HCT116 (cell line): ENCODE results near the gene EPS8. TPM values are rescaled to one million over a fixed set of nuclear protein-coding genes. Genes with fewer than 3 reads are reported as not detected.
A peak's percentile ranks its signal among the peaks of the same experiment; 100 is the strongest.

Source experiments
- ATAC-seq: fragments of 200-7000 bp; cut with Tn5 transposase; 2 replicates; pipeline ENCODE4 v1.9.1; 2020; ENCODE audit warnings: mild to moderate bottlenecking, moderate library complexity
- BruUV-seq: library from RNA; stranded (reverse); fragments of 400-500 nt; replicated peaks from 2 replicates; lab custom pipeline; 2021; lab: Mats Ljungman, UMichigan
- CTCF ChIA-PET: fragments of 300-600 bp; sonication (Branson Sonifier 250); formaldehyde crosslinking; loops from one replicate; lab custom pipeline; 2021; ENCODE audit warnings: antibody characterized with exemption; lab: Charles Lee
- POLR2A ChIA-PET: fragments of 300-600, 350-600 bp; sonication (Branson Sonifier 250); formaldehyde crosslinking; loops from one replicate; lab custom pipeline; 2021; ENCODE audit warnings: antibody characterized with exemption; lab: Charles Lee
- RAD21 ChIA-PET, 2 experiments: fragments of 300-600 bp; sonication (Branson Sonifier 250); formaldehyde crosslinking; loops; one replicate each; lab custom pipeline; 2023; ENCODE audit warnings: low total read pairs in 2 of 2; ENCODE audit not compliant: uncharacterized antibody in 2 of 2, unreplicated experiment in 2 of 2, low non-redundant PET in 1 of 2; lab: Charles Lee
- DNase-seq: peaks from one replicate; pipeline ENCODE4 v3.0.0-alpha.2; 2010; ENCODE audit warnings: low read depth, low spot score
- H2AFZ ChIP-seq: fragments of 200-600 bp; shearing (Covaris generic), sonication (generic); 2 replicates; pipeline ENCODE4 v1.6.1; 2017; ENCODE audit warnings: low read depth, mixed run types, mixed read lengths, antibody characterized with exemption, low read length; ENCODE audit not compliant: poor library complexity, severe bottlenecking
- H3K27ac ChIP-seq: 2 replicates; pipeline ENCODE4 v1.5.1; 2012; ENCODE audit warnings: low read depth, low read length
- H3K27me3 ChIP-seq: fragments of 200-600 bp; sonication (generic); 2 replicates; pipeline ENCODE4 v1.6.1; 2016; ENCODE audit warnings: mixed run types, low read length, mixed read lengths; ENCODE audit not compliant: insufficient read depth
- H3K36me3 ChIP-seq, 2 experiments: fragments of 200-500 bp in 1 of 2; fragments of 200-600 bp in 1 of 2; sonication (Bioruptor generic) in 1 of 2; sonication (generic) in 1 of 2; 2 replicates each; pipeline versions ENCODE4 v1.5.1 to v1.6.1; 2014 to 2016; ENCODE audit warnings: low read length in 2 of 2, inconsistent platforms in 1 of 2, mixed read lengths in 1 of 2, mixed run types in 1 of 2; ENCODE audit not compliant: insufficient read depth in 2 of 2, control insufficient read depth in 1 of 2
- H3K4me1 ChIP-seq, 2 experiments: fragments of 200-600 bp in 1 of 2; sonication (generic) in 1 of 2; 2 replicates each; pipeline versions ENCODE4 v1.5.1 to v1.6.1; 2012 to 2017; ENCODE audit warnings: low read length in 2 of 2, inconsistent platforms in 1 of 2, mild to moderate bottlenecking in 1 of 2, mixed read lengths in 1 of 2, mixed run types in 1 of 2, moderate library complexity in 1 of 2; ENCODE audit not compliant: insufficient read depth in 2 of 2, control insufficient read depth in 1 of 2
- H3K4me2 ChIP-seq: fragments of 200-600 bp; sonication (generic); 2 replicates; pipeline ENCODE4 v1.6.1; 2017; ENCODE audit warnings: mixed run types, low read length, mixed read lengths
- H3K4me3 ChIP-seq, 2 experiments: fragments of 200-600 bp in 1 of 2; sonication (generic) in 1 of 2; replicated peaks in 1 of 2; 2 replicates each; pipeline ENCODE4 v1.5.1; 2011 to 2016; ENCODE audit warnings: low read length in 2 of 2, control low read depth in 1 of 2, low read depth in 1 of 2, mild to moderate bottlenecking in 1 of 2, mixed read lengths in 1 of 2, mixed run types in 1 of 2
- H3K79me2 ChIP-seq: fragments of 200-600 bp; sonication (generic); 2 replicates; pipeline ENCODE4 v1.6.1; 2017; ENCODE audit warnings: mild to moderate bottlenecking, mixed run types, low read length, moderate library complexity, mixed read lengths; ENCODE audit not compliant: insufficient read depth
- H3K9ac ChIP-seq: fragments of 200-600 bp; sonication (generic); 2 replicates; pipeline ENCODE4 v1.6.1; 2016; ENCODE audit warnings: low read length, mixed read lengths
- H3K9me2 ChIP-seq: fragments of 200-600 bp; sonication (generic), shearing (Covaris generic); 2 replicates; pipeline ENCODE4 v1.6.1; 2017; ENCODE audit warnings: mixed run types, mild to moderate bottlenecking, moderate library complexity; ENCODE audit not compliant: insufficient read depth
- H3K9me3 ChIP-seq, 2 experiments: fragments of 200-500 bp in 1 of 2; fragments of 200-600 bp in 1 of 2; sonication (Bioruptor generic) in 1 of 2; sonication (generic) in 1 of 2; 2 replicates each; pipeline ENCODE4 v1.6.1; 2014 to 2017; ENCODE audit warnings: low read length in 2 of 2, mixed read lengths in 2 of 2, inconsistent platforms in 1 of 2, low read depth in 1 of 2, mild to moderate bottlenecking in 1 of 2, mixed run types in 1 of 2, moderate library complexity in 1 of 2; ENCODE audit not compliant: control insufficient read depth in 1 of 2, insufficient read depth in 1 of 2
- H4K20me1 ChIP-seq: fragments of 200-600 bp; sonication (generic), shearing (Covaris generic); 2 replicates; pipeline ENCODE4 v1.6.1; 2017; ENCODE audit warnings: mixed run types, mild to moderate bottlenecking, moderate library complexity; ENCODE audit not compliant: insufficient read depth
- CBX3 ChIP-seq: IDR thresholded peaks from 2 replicates; pipeline ENCODE4 v1.6.1; 2012; ENCODE audit warnings: low read depth
- CEBPB ChIP-seq: IDR thresholded peaks from 2 replicates; pipeline ENCODE4 v1.6.1; 2012; ENCODE audit warnings: low read depth
- CTCF ChIP-seq, 3 experiments: fragments of 200-600 bp in 1 of 3; sonication (generic) in 1 of 3; IDR thresholded peaks in 2 of 3; conservative IDR thresholded peaks in 1 of 3; 2 replicates each; pipeline ENCODE4 v1.5.1; 2012 to 2017; ENCODE audit warnings: low read depth in 2 of 3, low read length in 2 of 3, antibody characterized with exemption in 1 of 3, borderline replicate concordance in 1 of 3, control low read depth in 1 of 3, mild to moderate bottlenecking in 1 of 3, mixed read lengths in 1 of 3, mixed run types in 1 of 3, moderate library complexity in 1 of 3; ENCODE audit not compliant: insufficient read depth in 1 of 3
- EGR1 ChIP-seq: IDR thresholded peaks from 2 replicates; pipeline ENCODE4 v1.6.1; 2012; ENCODE audit warnings: low read depth
- ELF1 ChIP-seq: IDR thresholded peaks from 2 replicates; pipeline ENCODE4 v1.6.1; 2012; ENCODE audit warnings: low read depth, borderline replicate concordance
- EZH2 ChIP-seq: fragments of 200-600 bp; sonication (generic); IDR thresholded peaks from 2 replicates; pipeline ENCODE4 v1.6.1; 2017; ENCODE audit warnings: antibody characterized with exemption, mixed run types
- JUND ChIP-seq: IDR thresholded peaks from 2 replicates; pipeline ENCODE4 v1.6.1; 2012
- MAX ChIP-seq: IDR thresholded peaks from 2 replicates; pipeline ENCODE4 v1.6.1; 2012
- POLR2AphosphoS5 ChIP-seq: IDR thresholded peaks from 2 replicates; pipeline ENCODE4 v1.6.1; 2011; ENCODE audit warnings: mild to moderate bottlenecking, low read depth, low read length, moderate library complexity
- RAD21 ChIP-seq: IDR thresholded peaks from 2 replicates; pipeline ENCODE4 v1.6.1; 2012; ENCODE audit warnings: low read depth, mild to moderate bottlenecking
- REST ChIP-seq: IDR thresholded peaks from 2 replicates; pipeline ENCODE4 v1.6.1; 2012; ENCODE audit warnings: low read depth
- SRF ChIP-seq: IDR thresholded peaks from 2 replicates; pipeline ENCODE4 v1.6.1; 2012; ENCODE audit warnings: low read depth
- TCF7L2 ChIP-seq: IDR thresholded peaks from 2 replicates; pipeline ENCODE4 v1.7.0; 2011; ENCODE audit warnings: borderline replicate concordance, inconsistent platforms; ENCODE audit not compliant: insufficient read depth, insufficient read length; ENCODE audit errors: extremely low read depth
- YY1 ChIP-seq: IDR thresholded peaks from 2 replicates; pipeline ENCODE4 v1.6.1; 2011; ENCODE audit warnings: low read length, low read depth, moderate library complexity, mild to moderate bottlenecking; ENCODE audit not compliant: insufficient replicate concordance; ENCODE audit errors: extremely low read depth
- ZFX ChIP-seq: fragments of 450-650 bp; IDR thresholded peaks from 2 replicates; pipeline ENCODE4 v1.6.1; 2017
- ZNF274 ChIP-seq: fragments of 200-500 bp; sonication (Bioruptor generic); IDR thresholded peaks from 2 replicates; pipeline ENCODE4 v1.6.1; 2014; ENCODE audit warnings: mild to moderate bottlenecking, low read depth, low read length, inconsistent platforms
- intact Hi-C: fragments of 100-400 bp; cut with micrococcal nuclease; formaldehyde crosslinking; loops from 2 replicates; pipeline ENCODE4 v1.10.0; 2022
- total RNA-seq: library from RNA; stranded (reverse); gene quantifications from one replicate; pipeline ENCODE4 v1.2.1, GENCODE V29; 2021; ENCODE audit not compliant: unreplicated experiment

Gene EPS8
- total RNA-seq, 1 experiment from 2014 or later = 49.9 TPM

GRCh38 chr12:15633201-15633600 is 156.0 kb downstream of the EPS8 start:
- TF ChIP-seq EZH2 (no peak), REST (no peak)
- CTCF ChIA-PET = interaction anchor here (1.4 kb wide), 1 partner anchor 48 kb away, joined by 3 read pairs; no protein-coding TSS in a partner anchor
- Histone ChIP-seq H3K9me3 (no peaks in the 10 kb centered on the region), H3K4me2 (peak overlapping the region; percentile 50; the same call in 1 of the 2 replicates), H3K27me3 (no peaks in the 10 kb centered on the region), H2AFZ (no peak overlapping the region), H3K4me1 (peaks cover 85 to 86% of the 10 kb centered on the region in 2 experiments), H3K9ac (no peak overlapping the region), H3K9me2 (no peaks in the 10 kb centered on the region), H3K79me2 (no peaks in the 10 kb centered on the region; the same call in 1 of the 2 replicates), H3K27ac (peak overlapping the region; percentile 47; the same call in 1 of the 2 replicates), H4K20me1 (no peaks in the 10 kb centered on the region), H3K36me3 (no peaks in the 10 kb centered on the region), H3K4me3 (no peak overlapping the region)
- BruUV-seq = no TSS peak
- POLR2A ChIA-PET = no interaction called here
- RAD21 ChIA-PET = no interaction called here
- ATAC-seq (no peak), DNase-seq (no peak)
- intact Hi-C loops = no loop called here

GRCh38 chr12:15632708-15633107 is 156.5 kb downstream of the EPS8 start:
- intact Hi-C loops = no loop called here
- no TSS peak for BruUV-seq
- Histone ChIP-seq H3K9me2 (no peaks in the 10 kb centered on the region), H3K4me1 (peaks cover 85 to 88% of the 10 kb centered on the region in 2 experiments), H4K20me1 (no peaks in the 10 kb centered on the region), H3K79me2 (no peaks in the 10 kb centered on the region; the same call in 1 of the 2 replicates), H3K4me2 (peak overlapping the region; percentile 50), H2AFZ (no peak overlapping the region), H3K27me3 (no peaks in the 10 kb centered on the region), H3K36me3 (no peaks in the 10 kb centered on the region), H3K27ac (peak overlapping the region; percentile 47), H3K4me3 (no peak overlapping the region), H3K9me3 (no peaks in the 10 kb centered on the region), H3K9ac (peak overlapping the region; percentile 27)
- DNase-seq (peak; percentile 33), ATAC-seq (0 out of 2 replicates have a peak, but pooled peaks have one; percentile 21)
- POLR2A ChIA-PET = no interaction called here
- CTCF ChIA-PET = interaction anchor here (1.4 kb wide), 1 partner anchor 48 kb away, joined by 3 read pairs; no protein-coding TSS in a partner anchor
- RAD21 ChIA-PET = no interaction called here
- TF ChIP-seq POLR2AphosphoS5 = no peak
- peak; percentile 23; the same call in 1 of the 2 replicates for TF ChIP-seq CBX3
- no peak for TF ChIP-seq YY1
- TF ChIP-seq RAD21 = no peak
- TF ChIP-seq MAX = no peak
- no peak for TF ChIP-seq SRF
- no peak for TF ChIP-seq TCF7L2
- no peak for TF ChIP-seq ZNF274
- no peak for TF ChIP-seq EGR1
- TF ChIP-seq ELF1 = no peak
- 0 out of 2 replicates have a peak, but pooled peaks have one; percentile 24 for TF ChIP-seq CEBPB
- TF ChIP-seq JUND = no peak
- TF ChIP-seq CTCF (IDR thresholded peaks at IDR 0.05 in 2 of 3, conservative IDR thresholded peaks at IDR 0.05 in 1 of 3; ENCODE audit: borderline replicate concordance in 1 of 3, insufficient read depth in 1 of 3, low read depth in 2 of 3, low read length in 2 of 3) = no peak
- TF ChIP-seq ZFX = no peak
